ENCODE data around the gene PCDH9. TPM values are rescaled to one million over a fixed set of nuclear protein-coding genes. Genes with fewer than 3 reads are reported as not detected.

Gene PCDH9
- total RNA-seq, 6 experiments from 2014 or later, result 1.6 to 3.9 (median 3.1) TPM

DNA sequence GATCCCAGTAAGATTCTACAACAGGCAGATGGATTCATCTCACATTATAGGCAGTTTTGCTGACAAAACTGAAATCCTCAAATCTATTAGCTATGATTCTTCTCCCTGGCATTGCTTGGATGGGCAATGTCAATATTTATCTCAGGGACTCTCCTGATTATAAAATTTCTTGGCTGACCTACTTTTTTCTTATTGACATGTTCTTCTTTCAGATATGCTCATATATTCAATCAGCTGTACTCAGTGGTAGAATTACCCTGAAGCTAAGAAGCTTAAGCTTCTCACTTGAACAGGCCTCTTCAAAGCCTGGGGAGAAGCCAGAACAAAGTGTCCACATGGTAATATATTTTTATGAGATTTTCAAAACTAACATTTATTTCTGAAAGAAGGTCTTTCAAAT, 513.6 kb downstream of the PCDH9 start:
- peak; percentile 41 to 74 (median 58) for ATAC-seq
- no peak for DNase-seq
- Histone ChIP-seq H3K4me1 (no peaks in the 10 kb centered on the region), H3K27me3 (no peaks in the 10 kb centered on the region), H3K27ac (no peak overlapping the region), H3K36me3 (no peaks in the 10 kb centered on the region), H3K4me3 (no peak overlapping the region), H3K9me3 (no peaks in the 10 kb centered on the region)
- TF ChIP-seq, protein P1, sequence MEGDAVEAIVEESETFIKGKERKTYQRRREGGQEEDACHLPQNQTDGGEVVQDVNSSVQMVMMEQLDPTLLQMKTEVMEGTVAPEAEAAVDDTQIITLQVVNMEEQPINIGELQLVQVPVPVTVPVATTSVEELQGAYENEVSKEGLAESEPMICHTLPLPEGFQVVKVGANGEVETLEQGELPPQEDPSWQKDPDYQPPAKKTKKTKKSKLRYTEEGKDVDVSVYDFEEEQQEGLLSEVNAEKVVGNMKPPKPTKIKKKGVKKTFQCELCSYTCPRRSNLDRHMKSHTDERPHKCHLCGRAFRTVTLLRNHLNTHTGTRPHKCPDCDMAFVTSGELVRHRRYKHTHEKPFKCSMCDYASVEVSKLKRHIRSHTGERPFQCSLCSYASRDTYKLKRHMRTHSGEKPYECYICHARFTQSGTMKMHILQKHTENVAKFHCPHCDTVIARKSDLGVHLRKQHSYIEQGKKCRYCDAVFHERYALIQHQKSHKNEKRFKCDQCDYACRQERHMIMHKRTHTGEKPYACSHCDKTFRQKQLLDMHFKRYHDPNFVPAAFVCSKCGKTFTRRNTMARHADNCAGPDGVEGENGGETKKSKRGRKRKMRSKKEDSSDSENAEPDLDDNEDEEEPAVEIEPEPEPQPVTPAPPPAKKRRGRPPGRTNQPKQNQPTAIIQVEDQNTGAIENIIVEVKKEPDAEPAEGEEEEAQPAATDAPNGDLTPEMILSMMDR (IDR thresholded peaks at IDR 0.05), result no peak
- intact Hi-C loops (cut with DNase I), result no loop called here

DNA sequence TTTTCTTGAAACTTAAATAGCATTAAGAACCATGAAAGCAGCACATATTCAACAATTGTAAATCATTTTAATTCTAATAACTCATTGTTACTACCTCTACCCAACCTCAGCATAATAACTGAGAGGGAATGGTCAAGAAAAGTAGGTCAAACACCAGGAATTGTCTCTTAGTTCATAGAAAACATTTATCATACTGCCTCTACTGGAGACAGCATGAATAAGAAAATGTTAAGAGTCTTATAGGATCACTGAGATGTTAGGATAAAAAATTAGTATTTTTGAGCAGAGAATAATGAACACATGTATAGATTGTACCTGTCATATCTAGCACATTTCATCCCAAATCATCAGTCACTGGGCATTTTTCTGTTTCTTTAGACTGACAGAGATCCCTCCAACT, 515.3 kb downstream of the PCDH9 start:
- DNase-seq, result no peak
- Histone ChIP-seq H3K36me3 (no peaks in the 10 kb centered on the region), H3K27ac (no peak overlapping the region), H3K4me1 (no peaks in the 10 kb centered on the region), H3K27me3 (no peaks in the 10 kb centered on the region), H3K9me3 (no peaks in the 10 kb centered on the region), H3K4me3 (no peak overlapping the region)
- intact Hi-C loops (cut with DNase I), result no loop called here
- ATAC-seq, result no peak
- no peak for TF ChIP-seq POLR2A (IDR thresholded peaks at IDR 0.05)
- TF ChIP-seq, protein P1 (IDR thresholded peaks at IDR 0.05), result peak in 3 of 4 donors; percentile 8 to 19 (median 15)

DNA sequence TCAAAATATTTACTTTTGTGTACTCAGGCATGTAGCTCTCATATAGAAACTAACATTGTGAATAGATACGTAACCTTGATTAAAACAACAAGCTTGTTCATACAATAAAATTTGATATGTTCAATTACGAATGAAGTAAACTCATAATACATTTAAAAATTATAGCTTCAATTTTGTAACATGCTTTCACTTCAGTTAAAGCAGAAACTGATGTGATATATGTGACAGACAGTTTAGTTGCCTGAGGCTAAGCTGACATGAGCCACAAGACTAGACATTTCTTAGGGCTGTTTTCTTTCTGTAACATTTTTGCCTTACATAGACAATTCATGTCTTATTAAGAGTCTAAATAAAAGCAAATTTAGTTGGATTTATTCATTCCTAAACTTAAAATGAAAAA, 526.0 kb downstream of the PCDH9 start:
- H3K4me3 ChIP-seq, result no peak overlapping the region

DNA sequence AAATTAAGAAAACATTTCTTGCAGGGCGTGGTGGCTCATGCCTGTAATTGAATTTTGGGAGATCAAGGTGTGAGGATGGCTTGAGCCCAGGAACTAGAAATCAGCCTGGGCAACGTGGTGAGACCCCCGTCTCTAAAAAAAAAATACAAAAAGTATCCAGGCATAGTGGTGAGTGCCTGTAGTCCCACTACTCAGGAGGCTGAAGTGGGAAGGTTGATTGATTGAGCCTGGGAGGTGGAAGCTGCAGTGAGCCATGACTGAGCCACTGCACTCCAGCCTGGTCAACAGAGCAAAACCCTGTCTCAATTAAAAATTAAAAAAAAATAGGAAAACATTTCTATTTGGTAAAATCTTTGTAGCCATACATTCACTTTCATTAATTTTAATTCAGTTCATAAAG, 526.5 kb downstream of the PCDH9 start:
- intact Hi-C loops (cut with DNase I), result no loop called here
- no peaks in the 10 kb centered on the region for H3K4me1 ChIP-seq
- H3K27ac ChIP-seq, result no peak overlapping the region
- no peak for DNase-seq
- no peaks in the 10 kb centered on the region for H3K9me3 ChIP-seq
- H3K27me3 ChIP-seq, result no peaks in the 10 kb centered on the region
- no peak for TF ChIP-seq POLR2A (IDR thresholded peaks at IDR 0.05)
- TF ChIP-seq, protein P1 (IDR thresholded peaks at IDR 0.05), result no peak
- H3K36me3 ChIP-seq, result no peaks in the 10 kb centered on the region
- WGBS (ENCODE audit: insufficient coverage, low coverage, low lambda C conversion rate, missing lambda C conversion rate), result 76% methylated on average over 3 of the region's 3 CpGs
- no peak overlapping the region for H3K4me3 ChIP-seq
- no peak for ATAC-seq

More for the DNA sequence above, 526.0 kb downstream of the PCDH9 start:
- intact Hi-C loops (cut with DNase I), result no loop called here
- no peak for TF ChIP-seq POLR2A (IDR thresholded peaks at IDR 0.05)
- TF ChIP-seq, protein P1 (IDR thresholded peaks at IDR 0.05), result no peak
- Histone ChIP-seq H3K4me1 (no peaks in the 10 kb centered on the region), H3K27ac (no peak overlapping the region), H3K9me3 (no peaks in the 10 kb centered on the region), H3K36me3 (no peaks in the 10 kb centered on the region), H3K27me3 (no peaks in the 10 kb centered on the region)
- ATAC-seq (no peak), DNase-seq (no peak)
- 63% methylated on average over 2 of the region's 2 CpGs for WGBS (ENCODE audit: insufficient coverage, low coverage, low lambda C conversion rate, missing lambda C conversion rate)

DNA sequence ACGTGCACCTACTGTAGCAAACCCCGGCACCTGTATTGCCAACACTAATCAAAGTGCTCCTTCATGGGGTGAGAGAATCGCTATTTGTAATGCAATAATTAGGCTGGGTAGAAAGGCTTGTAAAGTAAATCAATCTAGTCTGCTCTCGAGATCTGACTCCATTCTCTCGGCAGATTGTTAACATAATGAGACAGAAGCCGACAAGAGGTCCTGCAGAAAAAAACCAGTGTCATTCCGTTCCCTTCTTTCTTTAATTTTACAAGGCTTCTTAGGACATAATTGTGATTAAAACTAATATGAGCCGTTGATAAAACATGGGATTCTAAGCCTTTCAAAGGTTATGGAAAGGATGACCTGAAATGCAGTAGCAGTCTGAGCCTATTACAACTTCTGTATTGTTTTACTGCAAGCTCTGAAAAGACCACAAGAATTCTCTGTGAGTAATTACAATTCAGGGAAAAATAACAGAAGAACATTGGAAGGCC, 530.0 kb downstream of the PCDH9 start:
- H3K4me3 ChIP-seq, result no peak overlapping the region
- no peaks in the 10 kb centered on the region for H3K27me3 ChIP-seq
- no peaks in the 10 kb centered on the region for H3K9me3 ChIP-seq
- intact Hi-C loops (cut with DNase I), result no loop called here
- DNase-seq (no peak), ATAC-seq (no peak)
- H3K4me1 ChIP-seq, result no peaks in the 10 kb centered on the region
- H3K36me3 ChIP-seq, result no peaks in the 10 kb centered on the region
- WGBS (ENCODE audit: insufficient coverage, low coverage, low lambda C conversion rate, missing lambda C conversion rate), result 79% methylated on average over 8 of the region's 8 CpGs
- TF ChIP-seq, protein P1 (IDR thresholded peaks at IDR 0.05), result no peak
- TF ChIP-seq POLR2A (IDR thresholded peaks at IDR 0.05), result no peak
- no peak overlapping the region for H3K27ac ChIP-seq

All from right lobe of liver (tissue), 6 donors.